ENCODE measurements around the gene OLFML2A. TPM values are rescaled to one million over a fixed set of nuclear protein-coding genes. Genes with fewer than 3 reads are reported as not detected.

The OLFML2A gene
- total and polyA plus RNA-seq, 4 donors: 5.3 to 66.0 (median 25.1) TPM

- Histone ChIP-seq H3K36me3 (ENCODE audit: control insufficient read depth, insufficient read depth, low read length) (no peaks in the 10 kb centered on the region), H3K27me3 (ENCODE audit: control insufficient read depth, insufficient read depth, low read length) (peaks cover 2% of the 10 kb centered on the region), H3K9me3 (ENCODE audit: control insufficient read depth, insufficient read depth, low read length) (no peaks in the 10 kb centered on the region), H3K27ac (ENCODE audit: low read depth, low read length) (no peak overlapping the region), H3K4me1 (ENCODE audit: control insufficient read depth, insufficient read depth, low read length) (no peaks in the 10 kb centered on the region), H3K4me3 (ENCODE audit: low read depth, low read length) (no peak overlapping the region)
- DNase-seq (ENCODE audit: low read depth in 4 of 6, low spot score in 6 of 6): no peak
- 40% methylated on average over 1 of the region's 3 CpGs for WGBS (ENCODE audit: insufficient coverage)
Observed at GRCh38 chr9:124758061-124758460, 18.9 kb upstream of the OLFML2A start.

- H3K9me3 ChIP-seq (ENCODE audit: control insufficient read depth, insufficient read depth, low read length): no peaks in the 10 kb centered on the region
- no peaks in the 10 kb centered on the region for H3K36me3 ChIP-seq (ENCODE audit: control insufficient read depth, insufficient read depth, low read length)
- H3K27ac ChIP-seq (ENCODE audit: low read depth, low read length): no peak overlapping the region
- peaks cover 2% of the 10 kb centered on the region for H3K27me3 ChIP-seq (ENCODE audit: control insufficient read depth, insufficient read depth, low read length)
- H3K4me1 ChIP-seq (ENCODE audit: control insufficient read depth, insufficient read depth, low read length): no peaks in the 10 kb centered on the region
- no peak overlapping the region for H3K4me3 ChIP-seq (ENCODE audit: low read depth, low read length)
- DNase-seq (ENCODE audit: low read depth in 4 of 6, low spot score in 6 of 6): no peak
Observed at GRCh38 chr9:124758691-124759090, 18.2 kb upstream of the OLFML2A start.

- Histone ChIP-seq H3K9me3 (ENCODE audit: control insufficient read depth, insufficient read depth, low read length) (no peaks in the 10 kb centered on the region), H3K27me3 (ENCODE audit: control insufficient read depth, insufficient read depth, low read length) (peaks cover 2% of the 10 kb centered on the region), H3K4me1 (ENCODE audit: control insufficient read depth, insufficient read depth, low read length) (no peaks in the 10 kb centered on the region), H3K27ac (ENCODE audit: low read depth, low read length) (no peak overlapping the region), H3K36me3 (ENCODE audit: control insufficient read depth, insufficient read depth, low read length) (no peaks in the 10 kb centered on the region), H3K4me3 (ENCODE audit: low read depth, low read length) (no peak overlapping the region)
- no peak for DNase-seq (ENCODE audit: low read depth in 4 of 6, low spot score in 6 of 6)
- WGBS (ENCODE audit: insufficient coverage): 62% methylated on average over 2 of the region's 2 CpGs
Observed at GRCh38 chr9:124759327-124759726, 17.6 kb upstream of the OLFML2A start.

- no peaks in the 10 kb centered on the region for H3K9me3 ChIP-seq (ENCODE audit: control insufficient read depth, insufficient read depth, low read length)
- H3K4me1 ChIP-seq (ENCODE audit: control insufficient read depth, insufficient read depth, low read length): no peaks in the 10 kb centered on the region
- DNase-seq (ENCODE audit: low read depth in 4 of 6, low spot score in 6 of 6): no peak
- no peak overlapping the region for H3K4me3 ChIP-seq (ENCODE audit: low read depth, low read length)
- no peaks in the 10 kb centered on the region for H3K36me3 ChIP-seq (ENCODE audit: control insufficient read depth, insufficient read depth, low read length)
- H3K27me3 ChIP-seq (ENCODE audit: control insufficient read depth, insufficient read depth, low read length): peaks cover 4% of the 10 kb centered on the region
- WGBS (ENCODE audit: insufficient coverage): no CpG with 5 or more reads among the region's 2 CpGs
- no peak overlapping the region for H3K27ac ChIP-seq (ENCODE audit: low read depth, low read length)
Observed at GRCh38 chr9:124760719-124761118, 16.2 kb upstream of the OLFML2A start.

GRCh38 chr9:124761196-124761595 is 15.7 kb upstream of the OLFML2A start:
- Histone ChIP-seq H3K4me1 (ENCODE audit: control insufficient read depth, insufficient read depth, low read length) (no peaks in the 10 kb centered on the region), H3K27me3 (ENCODE audit: control insufficient read depth, insufficient read depth, low read length) (peaks cover 5% of the 10 kb centered on the region), H3K9me3 (ENCODE audit: control insufficient read depth, insufficient read depth, low read length) (no peaks in the 10 kb centered on the region), H3K27ac (ENCODE audit: low read depth, low read length) (no peak overlapping the region), H3K36me3 (ENCODE audit: control insufficient read depth, insufficient read depth, low read length) (no peaks in the 10 kb centered on the region), H3K4me3 (ENCODE audit: low read depth, low read length) (no peak overlapping the region)
- WGBS (ENCODE audit: insufficient coverage): 64% methylated on average over 2 of the region's 2 CpGs
- DNase-seq (ENCODE audit: low read depth in 4 of 6, low spot score in 6 of 6): no peak

- Histone ChIP-seq H3K4me1 (ENCODE audit: control insufficient read depth, insufficient read depth, low read length) (no peaks in the 10 kb centered on the region), H3K36me3 (ENCODE audit: control insufficient read depth, insufficient read depth, low read length) (no peaks in the 10 kb centered on the region), H3K27me3 (ENCODE audit: control insufficient read depth, insufficient read depth, low read length) (peaks cover 5% of the 10 kb centered on the region), H3K9me3 (ENCODE audit: control insufficient read depth, insufficient read depth, low read length) (no peaks in the 10 kb centered on the region), H3K27ac (ENCODE audit: low read depth, low read length) (no peak overlapping the region), H3K4me3 (ENCODE audit: low read depth, low read length) (no peak overlapping the region)
- no peak for DNase-seq (ENCODE audit: low read depth in 4 of 6, low spot score in 6 of 6)
- no CpG with 5 or more reads among the region's 3 CpGs for WGBS (ENCODE audit: insufficient coverage)
Observed at GRCh38 chr9:124761710-124762109, 15.2 kb upstream of the OLFML2A start.

GRCh38 chr9:124762633-124763032 is 14.3 kb upstream of the OLFML2A start:
- no peak for DNase-seq (ENCODE audit: low read depth in 4 of 6, low spot score in 6 of 6)
- Histone ChIP-seq H3K4me1 (ENCODE audit: control insufficient read depth, insufficient read depth, low read length) (no peaks in the 10 kb centered on the region), H3K27me3 (ENCODE audit: control insufficient read depth, insufficient read depth, low read length) (peaks cover 5% of the 10 kb centered on the region), H3K9me3 (ENCODE audit: control insufficient read depth, insufficient read depth, low read length) (no peaks in the 10 kb centered on the region), H3K27ac (ENCODE audit: low read depth, low read length) (no peak overlapping the region), H3K36me3 (ENCODE audit: control insufficient read depth, insufficient read depth, low read length) (no peaks in the 10 kb centered on the region), H3K4me3 (ENCODE audit: low read depth, low read length) (no peak overlapping the region)
- WGBS (ENCODE audit: insufficient coverage): 60% methylated on average over 1 of the region's 3 CpGs

- peaks cover 6% of the 10 kb centered on the region for H3K4me1 ChIP-seq (ENCODE audit: control insufficient read depth, insufficient read depth, low read length)
- peaks cover 12% of the 10 kb centered on the region for H3K27me3 ChIP-seq (ENCODE audit: control insufficient read depth, insufficient read depth, low read length)
- no peaks in the 10 kb centered on the region for H3K9me3 ChIP-seq (ENCODE audit: control insufficient read depth, insufficient read depth, low read length)
- peak in 1 of 6 donors; percentile 75 for DNase-seq (ENCODE audit: low read depth in 4 of 6, low spot score in 6 of 6)
- H3K27ac ChIP-seq (ENCODE audit: low read depth, low read length): no peak overlapping the region
- no CpG with 5 or more reads among the region's 6 CpGs for WGBS (ENCODE audit: insufficient coverage)
- H3K36me3 ChIP-seq (ENCODE audit: control insufficient read depth, insufficient read depth, low read length): no peaks in the 10 kb centered on the region
- H3K4me3 ChIP-seq (ENCODE audit: low read depth, low read length): no peak overlapping the region
Observed at GRCh38 chr9:124764774-124765438, 12.0 kb upstream of the OLFML2A start.

- H3K27me3 ChIP-seq (ENCODE audit: control insufficient read depth, insufficient read depth, low read length): peaks cover 16% of the 10 kb centered on the region
Observed at GRCh38 chr9:124765439-124765835, 11.5 kb upstream of the OLFML2A start.

GRCh38 chr9:124766326-124766725 is 10.6 kb upstream of the OLFML2A start:
- no peaks in the 10 kb centered on the region for H3K9me3 ChIP-seq (ENCODE audit: control insufficient read depth, insufficient read depth, low read length)
- no peak overlapping the region for H3K4me3 ChIP-seq (ENCODE audit: low read depth, low read length)
- no peaks in the 10 kb centered on the region for H3K36me3 ChIP-seq (ENCODE audit: control insufficient read depth, insufficient read depth, low read length)
- H3K4me1 ChIP-seq (ENCODE audit: control insufficient read depth, insufficient read depth, low read length): peaks cover 13% of the 10 kb centered on the region
- no CpG with 5 or more reads among the region's 1 CpG for WGBS (ENCODE audit: insufficient coverage)
- DNase-seq (ENCODE audit: low read depth in 4 of 6, low spot score in 6 of 6): no peak
- peaks cover 16% of the 10 kb centered on the region for H3K27me3 ChIP-seq (ENCODE audit: control insufficient read depth, insufficient read depth, low read length)
- H3K27ac ChIP-seq (ENCODE audit: low read depth, low read length): no peak overlapping the region

More at GRCh38 chr9:124765439-124765835, 11.5 kb upstream of the OLFML2A start:
- DNase-seq (ENCODE audit: low read depth in 4 of 6, low spot score in 6 of 6): no peak
- no peaks in the 10 kb centered on the region for H3K36me3 ChIP-seq (ENCODE audit: control insufficient read depth, insufficient read depth, low read length)
- H3K4me1 ChIP-seq (ENCODE audit: control insufficient read depth, insufficient read depth, low read length): peaks cover 11% of the 10 kb centered on the region
- H3K27ac ChIP-seq (ENCODE audit: low read depth, low read length): no peak overlapping the region
- H3K9me3 ChIP-seq (ENCODE audit: control insufficient read depth, insufficient read depth, low read length): no peaks in the 10 kb centered on the region
- no peak overlapping the region for H3K4me3 ChIP-seq (ENCODE audit: low read depth, low read length)
- no CpG with 5 or more reads among the region's 6 CpGs for WGBS (ENCODE audit: insufficient coverage)

All from spinal cord (tissue), 10 donors.